Neuronal stem cell (in vitro differentiated cells): ENCODE data around the gene DEPDC4.

Experiments used
- DNase-seq: peaks from one replicate; pipeline ENCODE4 v3.0.0-alpha.2; 2013; ENCODE audit warnings: low spot score
- H2AFZ ChIP-seq: one replicate; pipeline ENCODE4 v1.6.1; 2013; ENCODE audit warnings: mild to moderate bottlenecking, low read length, inconsistent platforms
- H2AK5ac ChIP-seq: 2 replicates; pipeline ENCODE4 v1.6.1; 2013; ENCODE audit warnings: low read depth, mild to moderate bottlenecking, inconsistent platforms, low read length, moderate library complexity, mixed read lengths
- H2BK120ac ChIP-seq: 2 replicates; pipeline ENCODE4 v1.6.1; 2013; ENCODE audit warnings: low read depth, mild to moderate bottlenecking, inconsistent platforms, low read length, moderate library complexity, mixed read lengths
- H2BK12ac ChIP-seq: one replicate; pipeline ENCODE4 v1.6.1; 2013; ENCODE audit warnings: low read length, inconsistent platforms
- H2BK15ac ChIP-seq: 2 replicates; pipeline ENCODE4 v1.6.1; 2013; ENCODE audit warnings: mild to moderate bottlenecking, low read length, inconsistent platforms, mixed read lengths
- H2BK5ac ChIP-seq: one replicate; pipeline ENCODE4 v1.6.1; 2013; ENCODE audit warnings: inconsistent platforms, mild to moderate bottlenecking, low read length, moderate library complexity
- H3K14ac ChIP-seq: one replicate; pipeline ENCODE4 v1.6.1; 2013; ENCODE audit warnings: low read length, inconsistent platforms
- H3K18ac ChIP-seq: 2 replicates; pipeline ENCODE4 v1.6.1; 2013; ENCODE audit warnings: low read length, inconsistent platforms
- H3K23ac ChIP-seq: 2 replicates; pipeline ENCODE4 v1.6.1; 2013; ENCODE audit warnings: low read depth, mild to moderate bottlenecking, mixed read lengths, low read length, inconsistent platforms; ENCODE audit not compliant: poor library complexity
- H3K27ac ChIP-seq: replicated peaks from 3 replicates; pipeline ENCODE4 v1.5.1; 2013; ENCODE audit warnings: low read length, inconsistent platforms
- H3K27me3 ChIP-seq, 3 experiments: 2 replicates each; pipeline ENCODE4 v1.6.1; 2013; ENCODE audit warnings: low read length in 3 of 3, mild to moderate bottlenecking in 2 of 3, inconsistent platforms in 1 of 3, low read depth in 1 of 3, mixed read lengths in 1 of 3, moderate library complexity in 1 of 3; ENCODE audit not compliant: control insufficient read depth in 3 of 3, insufficient read depth in 3 of 3
- H3K36me3 ChIP-seq, 2 donors: replicated peaks in 1 of 2; 2 replicates each; pipeline ENCODE4 v1.6.1; 2013; ENCODE audit warnings: low read length in 2 of 2; ENCODE audit not compliant: control insufficient read depth in 2 of 2, insufficient read depth in 2 of 2
- H3K4ac ChIP-seq: 2 replicates; pipeline ENCODE4 v1.6.1; 2013; ENCODE audit warnings: inconsistent platforms, mild to moderate bottlenecking, low read length, moderate library complexity
- H3K4me1 ChIP-seq, 2 donors: 1 replicate in 1 of 2; 2 replicates in 1 of 2; pipeline ENCODE4 v1.6.1; 2013; ENCODE audit warnings: low read length in 2 of 2, low read depth in 1 of 2; ENCODE audit not compliant: control insufficient read depth in 2 of 2, insufficient read depth in 1 of 2
- H3K4me2 ChIP-seq: one replicate; pipeline ENCODE4 v1.6.1; 2013; ENCODE audit warnings: mild to moderate bottlenecking, low read length, inconsistent platforms; ENCODE audit not compliant: insufficient read depth, poor library complexity, severe bottlenecking
- H3K4me3 ChIP-seq, 2 donors: 2 replicates each; pipeline ENCODE4 v1.5.1; 2013; ENCODE audit warnings: low read length in 2 of 2, mild to moderate bottlenecking in 2 of 2, inconsistent platforms in 1 of 2, moderate library complexity in 1 of 2
- H3K79me1 ChIP-seq: one replicate; pipeline ENCODE4 v1.6.1; 2013; ENCODE audit warnings: low read depth, mild to moderate bottlenecking, inconsistent platforms, low read length, moderate library complexity
- H3K9ac ChIP-seq: one replicate; pipeline ENCODE4 v1.6.1; 2013; ENCODE audit warnings: mild to moderate bottlenecking, low read depth, low read length, inconsistent platforms; ENCODE audit not compliant: poor library complexity
- H3K9me3 ChIP-seq, 2 donors: replicated peaks in 1 of 2; 2 replicates each; pipeline versions ENCODE3 to v1.6.1; 2013; ENCODE audit warnings: low read length in 2 of 2, mild to moderate bottlenecking in 2 of 2, inconsistent platforms in 1 of 2, low read depth in 1 of 2, mixed read lengths in 1 of 2, moderate library complexity in 1 of 2; ENCODE audit not compliant: control insufficient read depth in 2 of 2, insufficient read depth in 1 of 2
- H4K8ac ChIP-seq: one replicate; pipeline ENCODE4 v1.6.1; 2013; ENCODE audit warnings: low read depth, mild to moderate bottlenecking, inconsistent platforms, low read length, moderate library complexity
- H4K91ac ChIP-seq: one replicate; pipeline ENCODE4 v1.6.1; 2013; ENCODE audit warnings: low read length, low read depth, mild to moderate bottlenecking, inconsistent platforms; ENCODE audit not compliant: poor library complexity
- WGBS, 2 donors: extraction: QIAGEN DNeasy Blood & Tissue Kit; methylation state at CpG; one replicate each; pipeline ENCODE4 v1.1.7; 2013; ENCODE audit warnings: missing lambda C conversion rate in 2 of 2, mixed read lengths in 1 of 2; ENCODE audit not compliant: insufficient read length in 2 of 2, insufficient replicate concordance in 1 of 2; ENCODE audit errors: extremely low coverage in 2 of 2; 5-methylcytosine and 5-hydroxymethylcytosine counted together

DEPDC4 gene

GRCh38 chr12:100268835-100269564 lies 2.1 kb upstream of the DEPDC4 start:
- no CpG with 5 or more reads among the region's 5 CpGs for WGBS, 2 donors
- H3K4me3 ChIP-seq = peak overlapping the region in 1 of 2 donors; percentile 76
- H4K8ac ChIP-seq = no peak overlapping the region
- H3K4ac ChIP-seq = no peak overlapping the region
- H3K4me2 ChIP-seq = peak overlapping the region; percentile 34
- no peak overlapping the region for H3K23ac ChIP-seq
- H3K27me3 ChIP-seq = no peaks in the 10 kb centered on the region
- H3K36me3 ChIP-seq = peaks cover 0 to 28% of the 10 kb centered on the region in 2 donors
- no peaks in the 10 kb centered on the region for H3K9me3 ChIP-seq
- H2BK5ac ChIP-seq = no peak overlapping the region
- H3K14ac ChIP-seq = no peak overlapping the region
- no peak overlapping the region for H3K27ac ChIP-seq
- no peak overlapping the region for H2BK12ac ChIP-seq
- H3K9ac ChIP-seq = no peak overlapping the region
- H2BK15ac ChIP-seq = no peak overlapping the region
- peaks cover 5 to 9% of the 10 kb centered on the region in 2 donors for H3K4me1 ChIP-seq
- H3K79me1 ChIP-seq = peaks cover 2% of the 10 kb centered on the region
- no peak for DNase-seq
- H2BK120ac ChIP-seq = no peak overlapping the region
- H2AK5ac ChIP-seq = no peak overlapping the region
- H4K91ac ChIP-seq = no peak overlapping the region
- H2AFZ ChIP-seq = no peak overlapping the region
- no peak overlapping the region for H3K18ac ChIP-seq

GRCh38 chr12:100267603-100268281 lies 863 bp upstream of the DEPDC4 start:
- Histone ChIP-seq H3K4me1 (peaks cover 5 to 9% of the 10 kb centered on the region in 2 donors), H2BK15ac (no peak overlapping the region), H3K36me3 (peaks cover 0 to 25% of the 10 kb centered on the region in 2 donors), H3K27me3 (no peaks in the 10 kb centered on the region), H3K14ac (peak overlapping the region; percentile 94), H2BK120ac (no peak overlapping the region), H4K8ac (no peak overlapping the region), H3K9ac (peak overlapping the region; percentile 96), H3K4ac (peak overlapping the region; percentile 76), H2AFZ (peak overlapping the region; percentile 96), H3K4me3 (peak overlapping the region; percentile 76 to 99), H3K27ac (peak overlapping the region; percentile 92), H3K18ac (peak overlapping the region; percentile 96), H3K4me2 (peak overlapping the region; percentile 59), H2BK5ac (peak overlapping the region; percentile 90), H4K91ac (no peak overlapping the region), H3K23ac (no peak overlapping the region), H3K79me1 (peaks cover 2% of the 10 kb centered on the region), H2BK12ac (no peak overlapping the region), H3K9me3 (no peaks in the 10 kb centered on the region), H2AK5ac (no peak overlapping the region)
- WGBS, 2 donors = no CpG with 5 or more reads among the region's 33 CpGs
- peak; percentile 32 for DNase-seq

- no peaks in the 10 kb centered on the region for H3K79me1 ChIP-seq
- no peak overlapping the region for H4K91ac ChIP-seq
- no peak overlapping the region for H2BK15ac ChIP-seq
- H4K8ac ChIP-seq = no peak overlapping the region
- H3K4ac ChIP-seq = no peak overlapping the region
- H2AK5ac ChIP-seq = no peak overlapping the region
- peaks cover 0 to 15% of the 10 kb centered on the region in 2 donors for H3K36me3 ChIP-seq
- peak overlapping the region; percentile 90 for H2BK5ac ChIP-seq
- H3K14ac ChIP-seq = no peak overlapping the region
- WGBS, 2 donors = no CpG with 5 or more reads among the region's 6 CpGs
- H2AFZ ChIP-seq = peak overlapping the region; percentile 96
- no peaks in the 10 kb centered on the region for H3K27me3 ChIP-seq
- H3K18ac ChIP-seq = no peak overlapping the region
- H3K4me3 ChIP-seq = peak overlapping the region; percentile 76 to 90
- no peaks in the 10 kb centered on the region for H3K9me3 ChIP-seq
- H2BK120ac ChIP-seq = no peak overlapping the region
- H3K4me1 ChIP-seq = peaks cover 5 to 9% of the 10 kb centered on the region in 2 donors
- H3K23ac ChIP-seq = no peak overlapping the region
- peak overlapping the region; percentile 91 for H3K27ac ChIP-seq
- no peak for DNase-seq
- H2BK12ac ChIP-seq = no peak overlapping the region
- H3K9ac ChIP-seq = peak overlapping the region; percentile 96
- H3K4me2 ChIP-seq = peak overlapping the region; percentile 64
Measured at GRCh38 chr12:100266585-100266834, 369 bp downstream of the DEPDC4 start.

GRCh38 chr12:100265732-100266584 lies 921 bp downstream of the DEPDC4 start:
- Histone ChIP-seq H3K4me2 (peak overlapping the region; percentile 64), H3K4me3 (peak overlapping the region; percentile 76 to 90), H3K9me3 (no peaks in the 10 kb centered on the region), H4K91ac (no peak overlapping the region), H2AK5ac (no peak overlapping the region), H3K9ac (peak overlapping the region; percentile 50), H3K18ac (no peak overlapping the region), H3K23ac (no peak overlapping the region), H2BK12ac (no peak overlapping the region), H3K79me1 (no peaks in the 10 kb centered on the region), H2BK15ac (no peak overlapping the region), H3K4me1 (peaks cover 5 to 9% of the 10 kb centered on the region in 2 donors), H3K27ac (no peak overlapping the region), H3K4ac (no peak overlapping the region), H2AFZ (peak overlapping the region; percentile 96), H3K36me3 (peaks cover 0 to 10% of the 10 kb centered on the region in 2 donors), H2BK120ac (no peak overlapping the region), H3K27me3 (no peaks in the 10 kb centered on the region), H2BK5ac (no peak overlapping the region), H3K14ac (no peak overlapping the region), H4K8ac (no peak overlapping the region)
- WGBS, 2 donors = no CpG with 5 or more reads among the region's 11 CpGs
- no peak for DNase-seq
